ENCODE results near the gene MAGEA11. TPM values are rescaled to one million over a fixed set of nuclear protein-coding genes. Genes with fewer than 3 reads are reported as not detected.

Gene MAGEA11
- total RNA-seq, 2 experiments from 2014 or later: not detected

GRCh38 chrX:149707147-149707901 is 4.5 kb upstream of the MAGEA11 start:
- Mint-ChIP-seq H3K9me3 (no peaks in the 10 kb centered on the region), H3K36me3 (ENCODE audit: low read depth) (no peaks in the 10 kb centered on the region), H3K4me1 (ENCODE audit: low read depth) (no peaks in the 10 kb centered on the region)

GRCh38 chrX:149712831-149713230 is 971 bp downstream of the MAGEA11 start:
- H3K27ac ChIP-seq (ENCODE audit: low read depth in 1 of 2, low read length in 2 of 2): no peak overlapping the region
- no peak overlapping the region for H3K4me3 ChIP-seq (ENCODE audit: low read length)
- TF ChIP-seq CTCF (IDR thresholded peaks at IDR 0.05): no peak
- H3K4me1 ChIP-seq (ENCODE audit: insufficient read depth, low read length): no peaks in the 10 kb centered on the region
- ATAC-seq (ENCODE audit: poor library complexity): no peak
- Mint-ChIP-seq H3K4me3 (no peak overlapping the region), H3K4me1 (ENCODE audit: low read depth) (no peaks in the 10 kb centered on the region), H3K36me3 (ENCODE audit: low read depth) (no peaks in the 10 kb centered on the region), H3K9me3 (no peaks in the 10 kb centered on the region), H3K27ac (no peak overlapping the region), H3K27me3 (no peaks in the 10 kb centered on the region)
- no peak for DNase-seq
- CTCF ChIA-PET: no interaction called here
- H3K27me3 ChIP-seq (ENCODE audit: control insufficient read depth in 1 of 2, insufficient read depth in 2 of 2, low read length in 2 of 2): no peaks in the 10 kb centered on the region
- intact Hi-C loops (cut with DNase I, micrococcal nuclease): no loop called here
- H3K36me3 ChIP-seq (ENCODE audit: insufficient read depth, low read length): no peaks in the 10 kb centered on the region
- POLR2A ChIA-PET: no interaction called here
- H3K9me3 ChIP-seq (ENCODE audit: control insufficient read depth in 1 of 2, insufficient read depth in 1 of 2, low read length in 2 of 2): no peaks in the 10 kb centered on the region

More at GRCh38 chrX:149707147-149707901, 4.5 kb upstream of the MAGEA11 start:
- ATAC-seq (ENCODE audit: poor library complexity) (no peak), DNase-seq (no peak)
- Histone ChIP-seq H3K27ac (ENCODE audit: low read depth in 1 of 2, low read length in 2 of 2) (no peak overlapping the region), H3K4me3 (ENCODE audit: low read length) (no peak overlapping the region), H3K27me3 (ENCODE audit: control insufficient read depth in 1 of 2, insufficient read depth in 2 of 2, low read length in 2 of 2) (no peaks in the 10 kb centered on the region), H3K4me1 (ENCODE audit: insufficient read depth, low read length) (no peaks in the 10 kb centered on the region), H3K36me3 (ENCODE audit: insufficient read depth, low read length) (no peaks in the 10 kb centered on the region), H3K9me3 (ENCODE audit: control insufficient read depth in 1 of 2, insufficient read depth in 1 of 2, low read length in 2 of 2) (no peaks in the 10 kb centered on the region)
- no peak for TF ChIP-seq CTCF (IDR thresholded peaks at IDR 0.05)
- POLR2A ChIA-PET: no interaction called here
- Mint-ChIP-seq H3K27me3 (no peaks in the 10 kb centered on the region), H3K27ac (no peak overlapping the region), H3K4me3 (no peak overlapping the region)
- intact Hi-C loops (cut with DNase I, micrococcal nuclease): no loop called here
- CTCF ChIA-PET: no interaction called here

- no peak for ATAC-seq (ENCODE audit: poor library complexity)
- H3K4me1 Mint-ChIP-seq (ENCODE audit: low read depth): no peaks in the 10 kb centered on the region
Observed at GRCh38 chrX:149713279-149714050, 1.6 kb downstream of the MAGEA11 start.

More at GRCh38 chrX:149713279-149714050, 1.6 kb downstream of the MAGEA11 start:
- no peaks in the 10 kb centered on the region for H3K9me3 ChIP-seq (ENCODE audit: control insufficient read depth in 1 of 2, insufficient read depth in 1 of 2, low read length in 2 of 2)
- Mint-ChIP-seq H3K27ac (no peak overlapping the region), H3K4me3 (no peak overlapping the region), H3K27me3 (no peaks in the 10 kb centered on the region), H3K36me3 (ENCODE audit: low read depth) (no peaks in the 10 kb centered on the region), H3K9me3 (no peaks in the 10 kb centered on the region)
- POLR2A ChIA-PET: no interaction called here
- intact Hi-C loops (cut with DNase I, micrococcal nuclease): no loop called here
- no peaks in the 10 kb centered on the region for H3K36me3 ChIP-seq (ENCODE audit: insufficient read depth, low read length)
- H3K27me3 ChIP-seq (ENCODE audit: control insufficient read depth in 1 of 2, insufficient read depth in 2 of 2, low read length in 2 of 2): no peaks in the 10 kb centered on the region
- H3K27ac ChIP-seq (ENCODE audit: low read depth in 1 of 2, low read length in 2 of 2): no peak overlapping the region
- no peak for TF ChIP-seq CTCF (IDR thresholded peaks at IDR 0.05)
- H3K4me1 ChIP-seq (ENCODE audit: insufficient read depth, low read length): no peaks in the 10 kb centered on the region
- no peak for DNase-seq
- CTCF ChIA-PET: no interaction called here
- H3K4me3 ChIP-seq (ENCODE audit: low read length): no peak overlapping the region
